Daoy (cell line): ENCODE data around the gene MAP3K20. TPM values are rescaled to one million over a fixed set of nuclear protein-coding genes. Genes with fewer than 3 reads are reported as not detected.
A peak's percentile ranks its signal among the peaks of the same experiment; 100 is the strongest.
"Not testable (repeated sequence)": the region's sequence is repeated elsewhere in the genome, so short reads cannot be mapped to it uniquely, and the experiment has no call there.

Source experiments
- DNase-seq: peaks from one replicate; pipeline ENCODE4 v3.0.0-alpha.2; 2015; ENCODE audit warnings: low read depth
- total RNA-seq: library from RNA; depleted of rRNA; stranded (reverse); fragments of >200 nt; shearing (Covaris generic); gene quantifications from 2 replicates; pipeline ENCODE4 v1.2.3, GENCODE V29; 2014

Gene MAP3K20
- total RNA-seq, 1 experiment from 2014 or later, result 27.4 TPM

- DNase-seq, result peak; percentile 88
These were observed 84.3 kb downstream of the MAP3K20 start for GRCh38 chr2:173159791-173160463.

GRCh38 chr2:173160618-173161017 lies 85.0 kb downstream of the MAP3K20 start:
- DNase-seq, result no peak

DNA sequence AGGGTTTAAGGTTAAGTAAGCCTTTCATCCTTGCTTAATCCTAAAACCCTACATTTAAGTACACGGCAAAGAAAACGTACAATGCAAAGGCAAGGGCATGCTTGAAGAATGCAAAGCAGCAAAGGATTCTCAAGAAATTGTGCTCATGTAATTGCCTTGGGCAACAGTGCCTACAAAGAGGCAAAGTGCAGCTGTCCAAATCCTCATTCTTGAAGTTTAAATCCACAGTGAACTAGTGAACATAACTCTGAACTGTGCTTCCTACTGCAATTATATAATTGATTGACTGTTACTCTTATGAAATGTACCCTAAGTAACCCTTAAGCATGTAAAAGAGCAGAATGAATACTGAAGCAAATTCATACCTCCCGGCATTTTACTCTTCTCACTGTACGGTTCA lies 85.4 kb downstream of the MAP3K20 start:
- no peak for DNase-seq

- no peak for DNase-seq
These were observed 85.9 kb downstream of the MAP3K20 start for GRCh38 chr2:173161507-173161906.

GRCh38 chr2:173163357-173163756 lies 87.7 kb downstream of the MAP3K20 start:
- DNase-seq, result not testable (repeated sequence)

- no peak for DNase-seq
These were observed 88.8 kb downstream of the MAP3K20 start for GRCh38 chr2:173164396-173164795.

DNA sequence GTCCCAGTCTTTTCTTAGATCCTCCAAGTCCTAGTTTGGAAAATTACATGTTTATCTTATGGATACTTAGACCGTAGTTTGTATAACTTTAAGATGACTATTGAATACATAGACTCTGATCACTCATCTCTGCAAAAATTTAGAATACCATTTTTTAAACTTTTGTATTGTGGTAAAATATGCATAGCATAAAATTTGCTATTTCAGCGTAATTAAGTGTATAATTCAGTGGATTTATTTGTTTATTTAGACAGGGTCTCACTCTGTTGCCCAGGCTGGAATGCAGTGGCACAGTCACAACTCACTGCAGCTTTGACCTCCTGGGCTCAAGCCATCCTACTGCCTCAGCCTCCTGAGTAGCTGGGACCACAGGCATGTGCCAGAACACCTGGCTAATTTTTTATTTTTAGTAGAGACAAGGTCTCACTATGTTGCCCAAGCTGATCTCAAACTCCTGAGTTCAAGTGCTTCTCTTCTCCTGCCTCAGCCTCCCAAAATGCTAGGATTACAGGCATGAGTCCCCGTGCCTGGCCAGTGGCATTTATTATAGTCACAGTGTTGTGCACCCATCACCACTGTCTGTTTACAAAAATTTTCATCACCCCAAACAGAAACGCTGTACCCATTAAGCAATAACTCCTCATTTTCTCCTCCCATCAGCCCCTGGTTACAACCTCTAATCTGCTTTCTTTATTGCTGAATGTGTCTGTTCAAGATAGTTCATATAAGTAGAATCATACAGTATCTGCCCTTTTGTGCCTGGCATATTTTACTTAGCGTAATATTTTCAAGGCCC lies 90.0 kb downstream of the MAP3K20 start:
- no peak for DNase-seq

- DNase-seq, result no peak
These were observed 95.7 kb downstream of the MAP3K20 start for GRCh38 chr2:173171321-173171720.

GRCh38 chr2:173171924-173172643 lies 96.4 kb downstream of the MAP3K20 start:
- no peak for DNase-seq

DNA sequence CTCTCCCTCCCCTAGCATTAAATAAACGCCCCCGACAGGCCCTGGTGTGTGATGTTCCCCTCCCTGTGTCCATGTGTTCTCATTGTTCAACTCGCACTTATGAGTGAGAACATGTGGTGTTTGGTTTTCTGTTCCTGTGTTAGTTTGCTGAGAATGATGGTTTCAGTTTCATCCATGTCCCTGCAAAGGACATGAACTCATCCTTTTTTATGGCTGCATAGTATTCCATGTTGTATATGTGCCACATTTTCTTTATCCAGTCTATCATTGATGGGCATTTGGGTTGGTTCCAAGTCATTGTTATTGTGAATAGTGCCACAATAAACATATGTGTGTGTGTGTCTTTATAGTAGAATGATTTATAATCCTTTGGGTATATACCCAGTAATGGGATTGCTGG lies 98.7 kb downstream of the MAP3K20 start:
- not testable (repeated sequence) for DNase-seq

DNA sequence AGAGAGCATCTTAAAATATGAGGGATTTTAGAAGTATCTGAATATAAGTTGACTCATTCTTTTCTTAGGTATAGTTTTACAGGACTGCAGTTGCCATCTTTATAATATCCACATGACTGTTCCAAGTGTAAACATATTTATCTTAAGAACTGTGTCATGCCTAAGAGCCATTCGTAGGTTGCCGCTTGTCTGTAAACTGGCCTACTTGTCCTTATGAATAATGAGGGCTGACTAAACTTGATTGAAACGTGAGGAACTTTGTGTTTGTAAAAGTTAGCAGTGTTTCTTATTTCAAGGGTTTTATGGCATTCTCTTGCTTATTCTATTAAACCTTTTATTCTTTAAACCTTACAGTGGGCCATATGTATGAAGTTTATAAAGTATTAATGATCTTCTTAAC lies 99.6 kb downstream of the MAP3K20 start:
- DNase-seq, result no peak

- DNase-seq, result no peak
These were observed 106.3 kb downstream of the MAP3K20 start for GRCh38 chr2:173181982-173182381.

- peak; percentile 97 for DNase-seq
These were observed 108.7 kb downstream of the MAP3K20 start for GRCh38 chr2:173184031-173185004.

- no peak for DNase-seq
These were observed 109.8 kb downstream of the MAP3K20 start for GRCh38 chr2:173185437-173185836.

GRCh38 chr2:173187941-173188788 lies 112.5 kb downstream of the MAP3K20 start:
- peak; percentile 15 for DNase-seq

GRCh38 chr2:173191601-173192000 lies 116.0 kb downstream of the MAP3K20 start:
- peak; percentile 46 for DNase-seq

DNA sequence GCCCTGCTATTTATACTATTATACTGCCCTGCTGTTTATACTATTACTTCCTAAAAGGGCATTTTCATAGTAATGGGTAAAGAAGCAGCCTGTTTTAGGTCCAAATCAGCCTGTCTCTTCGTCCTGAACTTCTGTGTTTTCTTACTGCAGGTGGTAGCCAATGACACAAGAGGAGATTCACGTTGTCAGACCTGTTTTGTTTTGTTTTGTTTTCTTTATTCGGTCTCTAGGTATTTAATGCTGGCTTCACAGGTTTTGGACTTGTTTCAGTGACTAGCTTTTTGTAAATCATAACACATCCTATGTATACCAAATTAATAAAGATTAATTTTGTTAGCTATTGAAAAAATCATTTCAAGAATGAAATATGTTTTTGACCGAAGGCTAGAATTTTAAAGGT lies 116.4 kb downstream of the MAP3K20 start:
- no peak for DNase-seq

- DNase-seq, result no peak
These were observed 118.3 kb downstream of the MAP3K20 start for GRCh38 chr2:173193925-173194324.

DNA sequence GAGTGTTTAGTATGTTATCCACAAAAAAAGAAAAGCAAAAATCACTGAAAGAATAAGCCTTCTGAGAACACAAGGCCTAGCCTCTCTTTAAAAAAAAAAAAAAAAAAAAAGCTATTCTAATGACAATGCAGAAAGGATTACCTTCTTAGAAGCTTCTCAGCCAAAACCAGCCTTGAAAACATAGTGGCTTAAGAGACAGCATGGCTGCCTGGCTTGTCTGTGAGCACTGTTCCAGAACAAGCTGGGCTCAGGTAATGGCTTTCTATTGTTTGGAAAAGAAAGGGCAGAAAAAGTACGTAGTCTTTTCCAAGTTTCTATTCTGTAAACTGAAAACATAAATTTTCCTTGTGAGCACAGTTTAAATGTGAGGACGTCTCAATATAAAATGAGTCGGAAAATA lies 119.5 kb downstream of the MAP3K20 start:
- no peak for DNase-seq

DNA sequence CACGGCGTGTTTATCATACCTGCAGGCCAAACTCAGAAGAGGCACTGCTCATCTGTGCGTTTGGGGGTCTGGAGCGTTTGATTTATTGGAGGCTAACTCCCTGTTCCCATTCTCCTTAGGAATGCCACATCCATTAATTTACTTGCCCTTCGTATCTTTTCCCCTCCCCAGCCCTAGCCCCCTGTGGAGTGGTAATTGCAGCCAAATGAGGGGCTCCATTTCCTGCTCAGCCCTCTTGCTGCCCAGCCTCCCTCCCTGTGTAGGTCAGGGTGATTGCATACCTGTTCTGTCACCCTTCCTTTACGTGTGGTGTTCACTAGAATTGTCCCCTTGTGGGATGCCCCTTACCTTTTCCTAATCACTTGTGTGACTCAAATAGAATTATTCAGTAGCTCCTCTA lies 120.4 kb downstream of the MAP3K20 start:
- no peak for DNase-seq
